C4-2B (cell line): ENCODE results near the gene PHOX2A.

Source experiments
- H3K27ac ChIP-seq: fragments of 450-650 bp; 2 replicates; pipeline ENCODE4 v1.5.1; 2017
- CTCF ChIP-seq: fragments of 450-650 bp; conservative IDR thresholded peaks from 2 replicates; pipeline ENCODE4 v1.5.1; 2017; ENCODE audit warnings: mild to moderate bottlenecking
- ZFX ChIP-seq: fragments of 450-650 bp; IDR thresholded peaks from 2 replicates; pipeline ENCODE4 v1.6.1; 2017

Gene PHOX2A

GRCh38 chr11:72223615-72224563, 20.1 kb downstream of the PHOX2A start:
- H3K27ac ChIP-seq: peak overlapping the region; percentile 96
- TF ChIP-seq ZFX (0 out of 2 replicates have a peak, but pooled peaks have one; percentile 6), CTCF (no peak)

GRCh38 chr11:72222907-72223614, 20.9 kb downstream of the PHOX2A start:
- H3K27ac ChIP-seq: peak overlapping the region; percentile 96
- no peak for TF ChIP-seq CTCF
- TF ChIP-seq ZFX: no peak

- peak overlapping the region; percentile 96 for H3K27ac ChIP-seq
These were observed 21.7 kb downstream of the PHOX2A start for GRCh38 chr11:72222106-72222891.

GRCh38 chr11:72221386-72222075, 22.4 kb downstream of the PHOX2A start:
- H3K27ac ChIP-seq: no peak overlapping the region
- TF ChIP-seq ZFX (no peak), CTCF (no peak)

More at GRCh38 chr11:72222106-72222891, 21.7 kb downstream of the PHOX2A start:
- TF ChIP-seq ZFX (peak; percentile 17; the same call in 1 of the 2 replicates), CTCF (no peak)

- TF ChIP-seq CTCF (no peak), ZFX (no peak)
- H3K27ac ChIP-seq: no peak overlapping the region
These were observed 23.1 kb downstream of the PHOX2A start for GRCh38 chr11:72220696-72221363.

- no peak overlapping the region for H3K27ac ChIP-seq
- TF ChIP-seq CTCF (no peak), ZFX (no peak)
These were observed 25.7 kb downstream of the PHOX2A start for GRCh38 chr11:72218251-72218745.
